ENCODE measurements around the gene BPIFB3. TPM values are rescaled to one million over a fixed set of nuclear protein-coding genes. Genes with fewer than 3 reads are reported as not detected.
"Not testable (repeated sequence)": the region's sequence is repeated elsewhere in the genome, so short reads cannot be mapped to it uniquely, and the experiment has no call there.

BPIFB3 gene
- polyA plus RNA-seq, 1 experiment = not detected

- POLR2A ChIA-PET = no interaction called here
- no peak overlapping the region for H3K27ac ChIP-seq (ENCODE audit: low read depth, low read length)
- CTCF ChIA-PET = no interaction called here
Measured at GRCh38 chr20:33038243-33038642, 15.5 kb upstream of the BPIFB3 start.

DNA sequence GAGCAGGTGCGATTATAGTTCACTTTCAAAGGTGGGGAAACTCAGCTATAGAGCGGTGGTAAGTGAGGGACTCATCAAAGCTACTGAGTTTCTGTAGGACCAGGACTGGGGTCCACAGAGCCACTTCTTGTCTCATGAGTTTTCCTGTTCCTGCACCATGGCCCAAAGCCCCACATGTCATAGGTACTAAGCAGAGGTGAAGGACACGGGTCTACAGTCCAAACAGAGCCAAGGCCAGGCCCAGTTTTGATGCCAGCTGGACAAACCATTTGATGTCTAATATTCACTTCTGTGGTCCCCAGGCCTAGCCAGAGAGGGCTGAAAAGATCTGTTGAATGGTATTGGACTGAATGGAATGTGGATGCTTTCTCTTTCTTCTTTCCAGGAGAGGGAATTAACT is 11.3 kb upstream of the BPIFB3 start:
- Histone ChIP-seq H3K27me3 (ENCODE audit: control insufficient read depth, insufficient read depth, low read length) (no peaks in the 10 kb centered on the region), H3K9me3 (ENCODE audit: control insufficient read depth, insufficient read depth, low read length) (no peaks in the 10 kb centered on the region; the same call in 1 of the 2 replicates), H3K4me3 (ENCODE audit: low read depth, low read length) (no peak overlapping the region), H3K27ac (ENCODE audit: low read depth, low read length) (no peak overlapping the region)
- ChIA-PET POLR2A (no interaction called here), CTCF (no interaction called here)
- no peak for DNase-seq (ENCODE audit: low read depth, low spot score)
- TF ChIP-seq, protein P1, sequence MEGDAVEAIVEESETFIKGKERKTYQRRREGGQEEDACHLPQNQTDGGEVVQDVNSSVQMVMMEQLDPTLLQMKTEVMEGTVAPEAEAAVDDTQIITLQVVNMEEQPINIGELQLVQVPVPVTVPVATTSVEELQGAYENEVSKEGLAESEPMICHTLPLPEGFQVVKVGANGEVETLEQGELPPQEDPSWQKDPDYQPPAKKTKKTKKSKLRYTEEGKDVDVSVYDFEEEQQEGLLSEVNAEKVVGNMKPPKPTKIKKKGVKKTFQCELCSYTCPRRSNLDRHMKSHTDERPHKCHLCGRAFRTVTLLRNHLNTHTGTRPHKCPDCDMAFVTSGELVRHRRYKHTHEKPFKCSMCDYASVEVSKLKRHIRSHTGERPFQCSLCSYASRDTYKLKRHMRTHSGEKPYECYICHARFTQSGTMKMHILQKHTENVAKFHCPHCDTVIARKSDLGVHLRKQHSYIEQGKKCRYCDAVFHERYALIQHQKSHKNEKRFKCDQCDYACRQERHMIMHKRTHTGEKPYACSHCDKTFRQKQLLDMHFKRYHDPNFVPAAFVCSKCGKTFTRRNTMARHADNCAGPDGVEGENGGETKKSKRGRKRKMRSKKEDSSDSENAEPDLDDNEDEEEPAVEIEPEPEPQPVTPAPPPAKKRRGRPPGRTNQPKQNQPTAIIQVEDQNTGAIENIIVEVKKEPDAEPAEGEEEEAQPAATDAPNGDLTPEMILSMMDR (IDR thresholded peaks at IDR 0.05; ENCODE audit: low read depth, low read length) = no peak

More at GRCh38 chr20:33038243-33038642, 15.5 kb upstream of the BPIFB3 start:
- no peaks in the 10 kb centered on the region for H3K27me3 ChIP-seq (ENCODE audit: control insufficient read depth, insufficient read depth, low read length)
- H3K4me3 ChIP-seq (ENCODE audit: low read depth, low read length) = no peak overlapping the region
- no peak for DNase-seq (ENCODE audit: low read depth, low spot score)
- TF ChIP-seq, protein P1 (IDR thresholded peaks at IDR 0.05; ENCODE audit: low read depth, low read length) = no peak
- H3K9me3 ChIP-seq (ENCODE audit: control insufficient read depth, insufficient read depth, low read length) = no peaks in the 10 kb centered on the region

- H3K27me3 ChIP-seq (ENCODE audit: control insufficient read depth, insufficient read depth, low read length) = no peaks in the 10 kb centered on the region
- no peak overlapping the region for H3K27ac ChIP-seq (ENCODE audit: low read depth, low read length)
- POLR2A ChIA-PET = no interaction called here
- H3K4me3 ChIP-seq (ENCODE audit: low read depth, low read length) = no peak overlapping the region
- TF ChIP-seq, protein P1 (IDR thresholded peaks at IDR 0.05; ENCODE audit: low read depth, low read length) = no peak
- no peaks in the 10 kb centered on the region; the same call in 1 of the 2 replicates for H3K9me3 ChIP-seq (ENCODE audit: control insufficient read depth, insufficient read depth, low read length)
- DNase-seq (ENCODE audit: low read depth, low spot score) = no peak
- CTCF ChIA-PET = interaction anchor here (0.5 kb wide), 1 partner anchor 217 kb away, joined by 9 read pairs; no protein-coding TSS in a partner anchor
Measured at GRCh38 chr20:33042983-33043730, 10.5 kb upstream of the BPIFB3 start.

GRCh38 chr20:33043731-33044181 is 9.9 kb upstream of the BPIFB3 start:
- CTCF ChIA-PET = interaction anchor here (0.5 kb wide), 1 partner anchor 216 kb away, joined by 9 read pairs; no protein-coding TSS in a partner anchor
- H3K9me3 ChIP-seq (ENCODE audit: control insufficient read depth, insufficient read depth, low read length) = no peaks in the 10 kb centered on the region; the same call in none of the 2 replicates
- H3K4me3 ChIP-seq (ENCODE audit: low read depth, low read length) = no peak overlapping the region
- TF ChIP-seq, protein P1 (IDR thresholded peaks at IDR 0.05; ENCODE audit: low read depth, low read length) = no peak
- POLR2A ChIA-PET = no interaction called here
- no peaks in the 10 kb centered on the region for H3K27me3 ChIP-seq (ENCODE audit: control insufficient read depth, insufficient read depth, low read length)
- H3K27ac ChIP-seq (ENCODE audit: low read depth, low read length) = no peak overlapping the region
- no peak for DNase-seq (ENCODE audit: low read depth, low spot score)

DNA sequence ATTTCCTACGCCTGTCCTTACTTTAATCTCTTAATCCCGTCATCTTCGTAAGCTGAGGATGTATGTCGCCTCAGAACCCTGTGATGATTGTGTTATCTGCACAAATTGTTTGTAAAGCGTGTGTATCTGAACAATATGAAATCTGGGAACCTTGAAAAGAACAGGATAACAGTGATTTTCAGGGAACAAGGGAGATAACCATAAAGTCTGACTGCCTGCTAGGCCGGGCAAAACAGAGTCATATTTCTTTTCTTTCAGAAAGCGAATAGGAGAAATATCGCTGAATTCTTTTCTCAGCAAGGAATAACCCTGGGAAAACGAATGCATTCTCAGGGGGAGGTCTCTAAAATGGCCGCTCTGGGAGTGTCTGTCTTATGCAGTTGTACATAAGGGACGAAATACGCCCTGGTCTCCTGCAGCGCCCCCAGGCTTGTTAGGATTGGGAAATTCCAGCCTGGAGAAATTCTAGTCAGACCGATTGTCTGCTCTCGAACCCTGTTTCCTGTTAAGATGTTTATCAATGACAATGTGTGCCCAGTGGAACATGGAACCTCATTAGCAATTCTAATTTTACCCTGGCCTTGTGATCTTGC is 8.5 kb upstream of the BPIFB3 start:
- CTCF ChIA-PET; H3K27ac ChIP-seq (ENCODE audit: low read depth, low read length); DNase-seq (ENCODE audit: low read depth, low spot score); H3K9me3 ChIP-seq (ENCODE audit: control insufficient read depth, insufficient read depth, low read length); H3K27me3 ChIP-seq (ENCODE audit: control insufficient read depth, insufficient read depth, low read length); POLR2A ChIA-PET; H3K4me3 ChIP-seq (ENCODE audit: low read depth, low read length): not testable (repeated sequence)

Data from AG04450 (cell line).